HUES48 (cell line): ENCODE data around the gene KAZN.
A peak's percentile ranks its signal among the peaks of the same experiment; 100 is the strongest.

ENCODE experiments used
- H3K27ac ChIP-seq: one replicate; pipeline ENCODE4 v1.7.0; 2013; ENCODE audit warnings: low read depth, low read length, inconsistent platforms
- H3K27me3 ChIP-seq: 2 replicates; pipeline ENCODE4 v1.6.1; 2013; ENCODE audit warnings: mild to moderate bottlenecking, low read length; ENCODE audit not compliant: control insufficient read depth, insufficient read depth
- H3K36me3 ChIP-seq: 2 replicates; pipeline ENCODE4 v1.6.1; 2013; ENCODE audit warnings: low read length; ENCODE audit not compliant: control insufficient read depth, insufficient read depth
- H3K4me1 ChIP-seq: 2 replicates; pipeline ENCODE4 v1.6.1; 2013; ENCODE audit warnings: mild to moderate bottlenecking, low read length; ENCODE audit not compliant: control insufficient read depth, insufficient read depth
- H3K4me3 ChIP-seq: 2 replicates; pipeline ENCODE4 v1.5.1; 2013; ENCODE audit warnings: mild to moderate bottlenecking, low read depth, low read length
- H3K9ac ChIP-seq: 2 replicates; pipeline ENCODE4 v1.6.1; 2013; ENCODE audit warnings: mild to moderate bottlenecking, low read depth, low read length, moderate library complexity
- H3K9me3 ChIP-seq: 2 replicates; pipeline ENCODE4 v1.6.1; 2013; ENCODE audit warnings: low read length; ENCODE audit not compliant: control insufficient read depth, insufficient read depth

The KAZN gene

GRCh38 chr1:14782741-14783591 lies 184.5 kb downstream of the KAZN start:
- Histone ChIP-seq H3K27me3 (no peaks in the 10 kb centered on the region), H3K36me3 (no peaks in the 10 kb centered on the region), H3K9me3 (no peaks in the 10 kb centered on the region), H3K4me3 (no peak overlapping the region), H3K9ac (no peak overlapping the region), H3K4me1 (peaks cover 46% of the 10 kb centered on the region), H3K27ac (peak overlapping the region; percentile 45)

GRCh38 chr1:14783592-14783886 lies 185.1 kb downstream of the KAZN start:
- Histone ChIP-seq H3K27ac (no peak overlapping the region), H3K27me3 (no peaks in the 10 kb centered on the region), H3K36me3 (no peaks in the 10 kb centered on the region), H3K9ac (no peak overlapping the region), H3K9me3 (no peaks in the 10 kb centered on the region), H3K4me3 (no peak overlapping the region), H3K4me1 (peaks cover 46% of the 10 kb centered on the region)

- Histone ChIP-seq H3K9ac (no peak overlapping the region), H3K27me3 (no peaks in the 10 kb centered on the region)
These were observed 186.6 kb downstream of the KAZN start for GRCh38 chr1:14784790-14785773.

DNA sequence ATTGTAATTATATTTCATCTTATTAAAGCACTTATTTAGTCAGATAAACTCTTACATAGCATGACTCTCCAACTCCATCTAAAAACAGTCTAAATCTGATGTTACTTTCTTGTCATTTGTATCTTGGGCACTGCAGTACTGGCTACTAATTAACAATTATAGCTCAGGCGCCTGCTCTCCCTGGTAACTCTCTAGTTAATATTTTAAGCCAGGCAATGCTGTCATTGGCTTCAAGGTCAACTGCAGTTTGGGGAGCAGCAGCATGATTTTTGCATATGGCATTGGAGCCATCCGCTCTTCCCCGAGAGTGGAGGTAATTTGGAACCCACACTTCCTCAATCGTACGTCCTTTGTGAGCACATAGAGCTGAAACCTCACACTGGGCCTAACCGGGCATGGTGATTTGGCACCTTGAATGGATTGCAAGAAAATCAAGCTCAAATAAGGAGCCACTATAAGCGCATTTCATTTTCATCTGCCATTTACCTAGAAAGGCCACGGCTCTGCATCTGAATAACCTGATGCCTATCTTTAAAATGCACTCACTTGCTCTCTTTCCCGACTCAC lies 187.7 kb downstream of the KAZN start:
- no peak overlapping the region for H3K9ac ChIP-seq
- no peaks in the 10 kb centered on the region for H3K36me3 ChIP-seq
- H3K4me1 ChIP-seq, result peaks cover 33% of the 10 kb centered on the region
- H3K9me3 ChIP-seq, result no peaks in the 10 kb centered on the region
- H3K4me3 ChIP-seq, result no peak overlapping the region
- H3K27me3 ChIP-seq, result no peaks in the 10 kb centered on the region
- H3K27ac ChIP-seq, result no peak overlapping the region

More at GRCh38 chr1:14784790-14785773, 186.6 kb downstream of the KAZN start:
- peaks cover 33% of the 10 kb centered on the region for H3K4me1 ChIP-seq
- no peak overlapping the region for H3K27ac ChIP-seq
- H3K9me3 ChIP-seq, result no peaks in the 10 kb centered on the region
- H3K4me3 ChIP-seq, result no peak overlapping the region
- H3K36me3 ChIP-seq, result no peaks in the 10 kb centered on the region

DNA sequence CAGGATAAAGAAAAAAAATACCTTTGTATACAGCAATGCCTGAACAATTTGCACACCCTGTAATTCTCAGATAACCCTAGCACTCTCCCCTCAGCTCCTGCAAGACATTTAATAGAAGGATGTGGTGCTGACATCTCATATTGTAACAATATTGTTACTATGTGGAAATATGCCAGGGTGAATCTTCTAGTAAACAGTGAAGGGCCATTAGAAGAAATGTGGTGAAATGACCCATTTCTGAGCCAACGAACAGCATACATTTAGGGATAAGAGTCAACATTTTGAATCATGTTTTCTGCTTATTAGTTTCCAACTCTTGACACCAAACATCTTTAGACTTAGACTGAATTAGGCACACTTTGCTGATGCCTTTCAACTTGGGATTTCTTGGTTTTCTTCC lies 188.2 kb downstream of the KAZN start:
- Histone ChIP-seq H3K4me1 (peaks cover 30% of the 10 kb centered on the region), H3K36me3 (no peaks in the 10 kb centered on the region), H3K27me3 (no peaks in the 10 kb centered on the region), H3K9ac (no peak overlapping the region), H3K27ac (no peak overlapping the region), H3K9me3 (no peaks in the 10 kb centered on the region), H3K4me3 (no peak overlapping the region)

- Histone ChIP-seq H3K9me3 (no peaks in the 10 kb centered on the region), H3K4me3 (no peak overlapping the region), H3K27me3 (no peaks in the 10 kb centered on the region), H3K4me1 (peaks cover 28% of the 10 kb centered on the region), H3K27ac (no peak overlapping the region), H3K36me3 (no peaks in the 10 kb centered on the region), H3K9ac (no peak overlapping the region)
These were observed 189.1 kb downstream of the KAZN start for GRCh38 chr1:14787604-14788003.

GRCh38 chr1:14788080-14788479 lies 189.6 kb downstream of the KAZN start:
- H3K4me1 ChIP-seq, result peaks cover 23% of the 10 kb centered on the region
- H3K9me3 ChIP-seq, result no peaks in the 10 kb centered on the region
- H3K27me3 ChIP-seq, result no peaks in the 10 kb centered on the region
- H3K36me3 ChIP-seq, result no peaks in the 10 kb centered on the region
- H3K27ac ChIP-seq, result no peak overlapping the region
- no peak overlapping the region for H3K4me3 ChIP-seq
- no peak overlapping the region for H3K9ac ChIP-seq

- no peaks in the 10 kb centered on the region for H3K27me3 ChIP-seq
- peaks cover 16% of the 10 kb centered on the region for H3K4me1 ChIP-seq
- H3K27ac ChIP-seq, result no peak overlapping the region
- H3K9me3 ChIP-seq, result no peaks in the 10 kb centered on the region
- no peak overlapping the region for H3K4me3 ChIP-seq
- H3K36me3 ChIP-seq, result no peaks in the 10 kb centered on the region
- H3K9ac ChIP-seq, result no peak overlapping the region
These were observed 192.5 kb downstream of the KAZN start for GRCh38 chr1:14790982-14791381.

DNA sequence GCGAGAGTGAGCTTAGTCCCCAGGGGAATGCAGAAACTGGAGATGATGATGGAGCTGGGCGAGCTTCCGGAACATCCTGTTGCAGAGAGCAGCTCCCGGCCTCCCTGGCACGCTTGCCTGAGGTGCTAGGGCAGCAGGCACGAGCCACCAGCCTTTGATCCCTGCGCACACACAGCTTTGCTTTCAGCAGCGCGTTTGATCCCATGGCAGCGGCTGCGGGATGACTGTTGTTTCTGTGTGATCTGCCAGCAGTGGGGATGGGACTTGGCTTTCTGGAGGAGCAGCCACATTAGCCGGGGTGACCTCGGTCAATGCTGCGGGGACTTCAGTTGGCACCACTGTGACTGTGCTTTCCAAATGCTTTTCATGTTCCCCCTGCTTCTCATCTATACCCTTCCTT lies 193.2 kb downstream of the KAZN start:
- no peak overlapping the region for H3K9ac ChIP-seq
- H3K27me3 ChIP-seq, result no peaks in the 10 kb centered on the region
- H3K4me3 ChIP-seq, result no peak overlapping the region
- no peaks in the 10 kb centered on the region for H3K9me3 ChIP-seq
- H3K27ac ChIP-seq, result no peak overlapping the region
- H3K36me3 ChIP-seq, result no peaks in the 10 kb centered on the region
- peaks cover 9% of the 10 kb centered on the region for H3K4me1 ChIP-seq

DNA sequence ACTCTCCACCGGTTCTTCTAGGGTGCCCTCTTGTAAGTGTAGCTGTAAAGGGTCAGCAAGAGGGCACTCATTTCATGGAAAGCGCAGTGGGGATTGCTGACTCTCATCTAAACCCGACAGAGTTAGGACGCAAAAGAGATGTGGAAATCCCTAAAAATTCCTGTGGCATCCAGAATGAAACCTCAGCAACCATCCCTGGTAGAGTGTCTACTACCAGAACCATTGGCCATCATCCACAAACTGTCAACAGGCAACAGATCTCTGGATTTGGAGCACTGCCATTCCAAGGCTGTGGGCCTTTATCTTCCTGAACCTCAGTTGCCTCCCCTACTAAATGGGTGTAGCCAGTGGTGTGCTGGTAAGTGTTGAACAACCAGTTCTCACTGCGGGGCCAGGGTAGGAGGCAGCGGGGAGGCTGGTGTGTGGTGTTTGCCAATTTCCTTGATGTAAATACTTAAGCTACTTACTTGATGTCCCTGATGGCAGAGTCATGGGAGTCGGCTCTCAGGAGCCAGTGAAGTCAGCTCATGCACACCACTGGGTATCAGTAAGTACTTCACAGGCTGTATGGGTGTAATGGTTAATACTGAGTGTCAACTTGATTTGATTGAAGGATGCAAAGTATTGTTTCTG lies 195.8 kb downstream of the KAZN start:
- Histone ChIP-seq H3K9me3 (no peaks in the 10 kb centered on the region), H3K4me1 (no peaks in the 10 kb centered on the region), H3K27ac (no peak overlapping the region), H3K27me3 (no peaks in the 10 kb centered on the region), H3K4me3 (no peak overlapping the region), H3K36me3 (no peaks in the 10 kb centered on the region), H3K9ac (no peak overlapping the region)
